ENCODE results near the gene ADAMTSL4. TPM values are rescaled to one million over a fixed set of nuclear protein-coding genes. Genes with fewer than 3 reads are reported as not detected.
A peak's percentile ranks its signal among the peaks of the same experiment; 100 is the strongest.

Gene ADAMTSL4
- total RNA-seq: 1 to 10 TPM in 1 of 2 donors, under 1 TPM in 1; 0.48 to 1.0 TPM

DNA sequence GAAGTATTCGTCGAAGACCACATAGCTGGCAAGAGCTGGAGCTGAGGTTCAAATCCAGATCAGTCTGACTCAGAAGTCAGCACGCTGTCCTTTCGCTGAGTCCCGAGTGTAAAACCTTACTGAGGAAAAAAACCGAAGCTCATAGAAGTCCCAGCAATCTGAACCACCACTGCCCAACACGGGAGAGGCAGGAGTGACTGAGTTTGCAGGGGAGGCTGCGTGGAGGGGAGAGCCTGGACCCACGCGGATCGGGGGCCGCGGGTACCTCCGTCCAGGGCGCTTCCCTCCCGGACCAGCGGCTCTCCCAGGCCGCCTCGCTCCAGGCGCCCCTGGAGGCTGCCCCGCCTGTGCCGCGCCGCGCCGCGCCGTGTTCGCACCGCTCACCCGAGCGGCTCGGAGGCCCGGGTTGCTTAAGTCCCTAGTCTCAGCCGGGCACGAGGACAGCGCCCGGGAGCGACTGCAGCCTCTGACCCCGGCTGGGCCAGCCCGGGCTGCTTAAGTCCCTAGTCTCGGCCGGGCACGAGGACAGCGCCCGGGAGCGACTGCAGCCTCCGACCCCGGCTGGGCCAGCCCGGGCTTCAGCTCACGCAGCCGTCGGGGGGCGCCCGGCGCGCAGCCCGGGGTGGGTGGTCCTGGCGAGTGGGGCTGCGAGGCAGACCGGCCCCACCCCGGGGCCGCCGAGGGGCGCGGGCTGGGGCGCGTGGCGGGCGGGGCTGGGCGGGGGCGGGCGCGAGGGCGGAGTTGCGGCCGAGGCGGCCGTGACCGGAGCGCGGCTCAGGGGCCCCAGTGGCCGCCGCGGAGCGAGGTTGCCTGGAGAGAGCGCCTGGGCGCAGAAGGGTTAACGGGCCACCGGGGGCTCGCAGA, at the start of gene ADAMTSL4:
Gene ADAMTSL4 (plus strand): TSS at position 777 of the 864 bp plus-strand sequence. CDS start 2,881 bp downstream, outside the sequence.
- Mint-ChIP-seq H3K9me3 (no peaks in the 10 kb centered on the region), H3K4me3 (peak within 1 kb of the TSS; percentile 87), H3K27ac (no peak within 1 kb of the TSS), H3K36me3 (no peaks in the 10 kb centered on the region), H3K4me1 (ENCODE audit: low read depth in 2 of 2) (peaks cover 23 to 24% of the 10 kb centered on the region in 2 donors), H3K27me3 (peaks cover under 1 to 13% of the 10 kb centered on the region in 2 donors)
- ATAC-seq (peak; percentile 79 to 81), DNase-seq (ENCODE audit: low spot score) (peak; percentile 62)

DNA sequence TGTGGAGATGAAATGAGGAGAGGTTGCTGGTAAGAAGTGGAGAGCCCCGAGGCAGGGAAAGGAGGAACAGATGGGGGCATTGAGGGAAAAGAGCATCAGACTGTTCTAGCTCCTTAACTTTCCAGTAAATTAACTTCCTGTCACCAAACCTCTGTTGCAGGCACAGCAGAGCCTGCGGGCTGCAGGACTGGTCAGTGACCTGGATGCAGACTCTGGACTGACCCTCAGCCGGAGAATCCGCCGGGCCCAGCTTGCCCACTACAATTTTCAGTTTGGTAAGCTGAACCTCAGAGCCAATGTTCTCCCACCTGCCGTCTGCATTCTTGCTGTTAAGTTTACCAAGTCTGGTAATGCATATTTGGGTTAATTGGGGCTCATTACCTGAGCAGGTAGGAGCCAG, 43.8 kb upstream of the ADAMTSL4 start:
- H3K27ac Mint-ChIP-seq: no peak overlapping the region
- H3K36me3 Mint-ChIP-seq: peaks cover 11% of the 10 kb centered on the region
- H3K9me3 Mint-ChIP-seq: no peaks in the 10 kb centered on the region

DNA sequence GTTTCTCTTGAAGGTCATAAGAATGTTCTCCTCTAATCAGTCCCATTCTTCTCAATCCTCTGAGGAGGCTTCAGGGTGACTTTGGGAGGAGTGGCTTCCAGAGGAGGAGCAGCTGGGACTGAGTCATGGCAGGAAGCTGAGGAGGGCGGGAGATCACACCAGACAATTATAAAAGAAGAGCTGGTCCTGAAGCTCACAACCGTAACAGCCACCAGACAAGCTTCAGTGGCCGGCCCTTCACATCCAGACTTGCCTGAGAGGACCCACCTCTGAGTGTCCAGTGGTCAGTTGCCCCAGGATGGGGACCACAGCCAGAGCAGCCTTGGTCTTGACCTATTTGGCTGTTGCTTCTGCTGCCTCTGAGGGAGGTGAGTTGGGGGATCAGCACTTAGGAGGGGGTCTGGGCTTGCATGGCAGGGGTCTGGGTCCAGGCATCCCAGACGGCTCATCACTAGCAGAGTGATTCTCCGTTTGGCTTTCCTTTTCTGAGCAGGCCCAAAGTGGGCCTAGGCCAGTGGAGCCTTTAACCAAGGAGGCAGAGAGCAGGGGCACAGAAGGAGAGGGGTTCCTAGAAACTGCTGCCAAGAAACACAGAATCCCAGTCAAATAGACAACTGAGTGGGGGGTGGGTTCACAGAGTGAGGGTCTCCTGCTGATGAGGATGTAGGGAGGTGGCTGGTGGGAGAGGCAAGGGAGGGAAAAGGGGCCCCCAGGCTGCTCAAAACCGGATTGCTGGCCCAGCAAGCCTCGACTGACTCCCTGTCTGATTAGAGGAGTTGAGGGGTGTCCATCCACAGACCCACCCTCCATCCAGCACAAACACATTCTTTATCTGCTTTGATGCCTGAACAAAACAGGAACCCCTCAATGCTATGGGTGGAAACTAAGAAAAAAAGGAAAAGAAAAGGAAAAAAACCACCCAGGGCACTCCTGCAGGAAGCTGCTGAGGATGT, 41.0 kb upstream of the ADAMTSL4 start, which contains the start of gene ECM1:
Gene ECM1 (plus strand): TSS at position 198 of the 953 bp plus-strand sequence. CDS start 101 bp downstream, at position 299.
- peak within 1 kb of the TSS in 1 of 2 donors; percentile 24 for H3K27ac Mint-ChIP-seq
- ATAC-seq (no peak), DNase-seq (ENCODE audit: low spot score) (no peak)
- H3K27me3 Mint-ChIP-seq: no peaks in the 10 kb centered on the region
- H3K9me3 Mint-ChIP-seq: no peaks in the 10 kb centered on the region
- H3K4me3 Mint-ChIP-seq: no peak within 1 kb of the TSS
- peaks cover 6% of the 10 kb centered on the region for H3K36me3 Mint-ChIP-seq
- peaks cover 0 to 3% of the 10 kb centered on the region in 2 donors for H3K4me1 Mint-ChIP-seq (ENCODE audit: low read depth in 2 of 2)

More for the DNA sequence above, 43.8 kb upstream of the ADAMTSL4 start:
- ATAC-seq (no peak), DNase-seq (ENCODE audit: low spot score) (no peak)
- peaks cover 0 to 5% of the 10 kb centered on the region in 2 donors for H3K4me1 Mint-ChIP-seq (ENCODE audit: low read depth in 2 of 2)
- no peak overlapping the region for H3K4me3 Mint-ChIP-seq
- H3K27me3 Mint-ChIP-seq: no peaks in the 10 kb centered on the region

DNA sequence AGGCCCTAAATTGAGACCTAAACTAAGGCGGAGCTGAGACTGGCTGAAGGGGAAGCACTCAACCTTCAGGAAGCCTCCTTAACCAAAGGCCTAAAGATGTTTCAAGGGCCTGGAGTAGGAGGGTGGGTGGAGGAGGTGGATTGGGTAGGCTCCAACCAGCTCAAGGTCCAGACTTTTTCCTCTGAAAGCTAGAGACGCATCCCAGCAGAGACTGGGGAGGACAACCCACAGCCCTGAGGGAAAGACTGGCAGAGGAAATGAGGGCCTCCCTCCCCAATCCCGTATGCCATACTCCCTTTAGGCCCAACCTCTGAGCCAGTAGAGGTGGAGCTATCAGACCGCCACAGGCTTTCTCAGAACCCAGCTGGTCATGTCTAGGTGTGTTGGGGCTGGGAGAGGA, 40.2 kb upstream of the ADAMTSL4 start:
- H3K36me3 Mint-ChIP-seq: peaks cover 6% of the 10 kb centered on the region
- DNase-seq (ENCODE audit: low spot score) (no peak), ATAC-seq (no peak)
- H3K9me3 Mint-ChIP-seq: no peaks in the 10 kb centered on the region
- no peak overlapping the region for H3K4me3 Mint-ChIP-seq
- no peaks in the 10 kb centered on the region for H3K27me3 Mint-ChIP-seq
- no peak overlapping the region for H3K27ac Mint-ChIP-seq
- H3K4me1 Mint-ChIP-seq (ENCODE audit: low read depth in 2 of 2): peaks cover 0 to 3% of the 10 kb centered on the region in 2 donors

DNA sequence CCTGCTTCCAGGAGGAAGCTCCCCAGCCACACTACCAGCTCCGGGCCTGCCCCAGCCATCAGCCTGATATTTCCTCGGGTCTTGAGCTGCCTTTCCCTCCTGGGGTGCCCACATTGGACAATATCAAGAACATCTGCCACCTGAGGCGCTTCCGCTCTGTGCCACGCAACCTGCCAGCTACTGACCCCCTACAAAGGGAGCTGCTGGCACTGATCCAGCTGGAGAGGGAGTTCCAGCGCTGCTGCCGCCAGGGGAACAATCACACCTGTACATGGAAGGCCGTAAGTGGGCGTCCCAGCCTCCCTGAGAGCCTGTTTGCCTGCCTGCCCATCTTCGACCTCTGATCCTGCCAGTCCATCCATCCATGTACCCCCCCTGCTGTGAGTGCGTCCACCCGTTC, 37.7 kb upstream of the ADAMTSL4 start:
- no peaks in the 10 kb centered on the region for H3K9me3 Mint-ChIP-seq
- ATAC-seq (no peak), DNase-seq (ENCODE audit: low spot score) (no peak)
- H3K27ac Mint-ChIP-seq: peak overlapping the region in 1 of 2 donors; percentile 50
- H3K36me3 Mint-ChIP-seq: no peaks in the 10 kb centered on the region
- no peaks in the 10 kb centered on the region for H3K27me3 Mint-ChIP-seq
- H3K4me1 Mint-ChIP-seq (ENCODE audit: low read depth in 2 of 2): peaks cover 7 to 13% of the 10 kb centered on the region in 2 donors
- no peak overlapping the region for H3K4me3 Mint-ChIP-seq

DNA sequence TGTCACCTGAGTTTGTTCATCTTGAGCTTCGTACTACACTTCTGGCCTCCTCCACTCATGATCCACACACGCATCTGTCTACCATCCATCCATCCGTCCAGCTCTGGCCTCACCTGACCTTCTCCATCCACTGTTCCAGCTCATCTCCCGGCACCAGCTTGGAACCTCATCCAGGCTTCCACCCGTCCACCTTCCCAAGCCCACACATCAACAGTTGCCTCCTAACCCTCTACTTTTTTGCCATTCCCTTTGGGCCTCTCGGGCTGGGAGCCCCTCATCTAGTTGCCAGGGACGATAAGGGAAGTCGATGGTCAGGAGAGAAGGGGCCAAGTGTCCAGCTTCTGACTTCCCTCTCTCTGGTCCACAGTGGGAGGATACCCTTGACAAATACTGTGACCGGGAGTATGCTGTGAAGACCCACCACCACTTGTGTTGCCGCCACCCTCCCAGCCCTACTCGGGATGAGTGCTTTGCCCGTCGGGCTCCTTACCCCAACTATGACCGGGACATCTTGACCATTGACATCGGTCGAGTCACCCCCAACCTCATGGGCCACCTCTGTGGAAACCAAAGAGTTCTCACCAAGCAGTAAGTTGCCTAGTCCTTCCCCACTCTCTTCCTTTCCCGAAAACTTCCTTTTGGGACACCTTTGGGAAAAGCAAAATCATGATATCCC, 37.1 kb upstream of the ADAMTSL4 start:
- H3K27ac Mint-ChIP-seq: peak overlapping the region in 1 of 2 donors; percentile 50
- no peaks in the 10 kb centered on the region for H3K36me3 Mint-ChIP-seq
- H3K9me3 Mint-ChIP-seq: no peaks in the 10 kb centered on the region
- no peaks in the 10 kb centered on the region for H3K27me3 Mint-ChIP-seq
- peaks cover 9 to 14% of the 10 kb centered on the region in 2 donors for H3K4me1 Mint-ChIP-seq (ENCODE audit: low read depth in 2 of 2)
- H3K4me3 Mint-ChIP-seq: no peak overlapping the region
- no peak for ATAC-seq
- no peak for DNase-seq (ENCODE audit: low spot score)

DNA sequence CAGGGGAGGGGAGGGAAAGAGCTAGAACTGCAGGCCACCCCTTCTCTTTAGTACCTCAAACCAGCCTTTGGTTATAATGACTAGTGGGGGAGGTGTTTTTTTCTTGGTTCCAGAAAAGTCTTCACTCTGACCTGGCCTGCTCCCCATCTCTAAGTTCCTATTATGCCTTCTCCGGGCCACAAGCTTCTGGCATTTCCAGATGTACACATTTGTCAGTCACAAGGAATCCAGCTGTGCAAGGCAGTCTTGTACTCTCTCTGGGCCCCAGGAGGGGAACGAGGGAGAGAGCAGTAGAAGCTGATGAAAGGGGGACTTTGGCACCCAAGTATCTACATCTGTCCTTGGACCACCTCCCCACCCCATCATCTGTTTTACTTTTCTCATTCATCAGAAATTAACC, 36.4 kb upstream of the ADAMTSL4 start:
- Mint-ChIP-seq H3K27me3 (no peaks in the 10 kb centered on the region), H3K4me3 (no peak overlapping the region), H3K4me1 (ENCODE audit: low read depth in 2 of 2) (peaks cover 9 to 12% of the 10 kb centered on the region in 2 donors), H3K36me3 (no peaks in the 10 kb centered on the region), H3K27ac (no peak overlapping the region), H3K9me3 (no peaks in the 10 kb centered on the region)
- no peak for DNase-seq (ENCODE audit: low spot score)
- no peak for ATAC-seq

DNA sequence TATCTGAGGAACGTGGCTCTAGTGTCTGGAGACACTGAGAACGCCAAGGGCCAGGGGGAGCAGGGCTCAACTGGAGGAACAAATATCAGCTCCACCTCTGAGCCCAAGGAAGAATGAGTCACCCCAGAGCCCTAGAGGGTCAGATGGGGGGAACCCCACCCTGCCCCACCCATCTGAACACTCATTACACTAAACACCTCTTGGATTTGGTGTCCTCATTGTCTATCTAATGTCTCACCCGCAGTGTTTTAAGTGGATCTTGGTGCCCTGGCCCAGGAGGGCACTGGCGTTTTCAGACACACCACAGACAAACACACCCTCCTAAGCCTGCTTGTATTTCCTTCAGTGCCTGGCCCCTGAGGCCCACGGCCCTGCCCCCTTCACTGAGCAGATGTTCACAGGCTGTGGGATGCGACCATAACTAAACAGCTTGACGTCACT, 35.8 kb upstream of the ADAMTSL4 start:
- no peak for ATAC-seq
- Mint-ChIP-seq H3K4me1 (ENCODE audit: low read depth in 2 of 2) (peaks cover 9 to 12% of the 10 kb centered on the region in 2 donors), H3K36me3 (no peaks in the 10 kb centered on the region), H3K27me3 (no peaks in the 10 kb centered on the region), H3K4me3 (no peak overlapping the region), H3K9me3 (no peaks in the 10 kb centered on the region), H3K27ac (no peak overlapping the region)
- DNase-seq (ENCODE audit: low spot score): no peak

DNA sequence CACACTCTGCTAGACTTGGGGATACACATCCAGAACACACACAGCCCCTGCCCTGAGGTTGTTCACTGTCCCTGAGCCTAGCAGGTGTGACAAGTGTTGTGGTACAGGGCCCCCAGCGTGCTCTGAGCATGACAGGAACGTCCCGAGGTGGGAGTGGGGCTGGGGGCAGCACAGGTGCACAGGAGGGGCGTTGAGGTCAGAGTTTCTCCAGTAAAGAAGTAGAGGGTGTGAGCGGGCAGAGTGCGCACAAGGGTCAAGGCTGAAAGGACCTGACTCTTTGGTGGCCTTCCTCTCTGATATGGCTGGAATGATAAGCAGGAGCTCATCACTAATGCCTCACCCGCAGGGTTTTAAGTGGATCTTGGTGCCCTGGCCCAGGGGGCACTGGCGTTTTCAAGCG, 34.9 kb upstream of the ADAMTSL4 start:
- Mint-ChIP-seq H3K27ac (peak overlapping the region; percentile 46 to 74), H3K36me3 (no peaks in the 10 kb centered on the region), H3K9me3 (no peaks in the 10 kb centered on the region), H3K4me1 (ENCODE audit: low read depth in 2 of 2) (peaks cover 9 to 12% of the 10 kb centered on the region in 2 donors), H3K27me3 (no peaks in the 10 kb centered on the region), H3K4me3 (peak overlapping the region; percentile 80)
- no peak for ATAC-seq
- DNase-seq (ENCODE audit: low spot score): peak; percentile 56

DNA sequence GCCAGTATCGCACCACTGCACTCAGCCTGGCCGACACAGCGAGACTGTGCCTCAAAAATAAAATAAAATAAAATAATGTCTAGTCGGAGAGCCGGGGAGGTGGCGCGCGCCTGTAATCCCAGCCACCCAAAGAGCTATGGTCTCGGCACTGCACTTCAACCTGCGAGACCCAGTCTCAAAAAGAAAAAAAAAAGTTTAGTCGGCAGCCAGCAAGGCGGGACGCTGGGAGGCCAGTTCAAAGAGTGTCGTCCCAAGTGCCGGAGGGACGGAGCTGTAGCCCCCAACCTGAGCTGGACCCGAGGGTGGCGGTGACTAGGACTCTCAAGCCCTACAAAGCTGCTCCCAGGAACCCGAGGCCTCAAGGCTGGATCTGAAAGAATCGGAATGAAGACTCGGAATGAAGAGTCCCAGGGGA, 34.3 kb upstream of the ADAMTSL4 start:
- H3K27me3 Mint-ChIP-seq: no peaks in the 10 kb centered on the region
- no peaks in the 10 kb centered on the region for H3K36me3 Mint-ChIP-seq
- ATAC-seq: peak in 1 of 2 donors; percentile 0
- DNase-seq (ENCODE audit: low spot score): peak; percentile 45
- H3K4me3 Mint-ChIP-seq: peak overlapping the region; percentile 80
- H3K27ac Mint-ChIP-seq: peak overlapping the region; percentile 46 to 74
- H3K4me1 Mint-ChIP-seq (ENCODE audit: low read depth in 2 of 2): peaks cover 9 to 12% of the 10 kb centered on the region in 2 donors
- no peaks in the 10 kb centered on the region for H3K9me3 Mint-ChIP-seq

DNA sequence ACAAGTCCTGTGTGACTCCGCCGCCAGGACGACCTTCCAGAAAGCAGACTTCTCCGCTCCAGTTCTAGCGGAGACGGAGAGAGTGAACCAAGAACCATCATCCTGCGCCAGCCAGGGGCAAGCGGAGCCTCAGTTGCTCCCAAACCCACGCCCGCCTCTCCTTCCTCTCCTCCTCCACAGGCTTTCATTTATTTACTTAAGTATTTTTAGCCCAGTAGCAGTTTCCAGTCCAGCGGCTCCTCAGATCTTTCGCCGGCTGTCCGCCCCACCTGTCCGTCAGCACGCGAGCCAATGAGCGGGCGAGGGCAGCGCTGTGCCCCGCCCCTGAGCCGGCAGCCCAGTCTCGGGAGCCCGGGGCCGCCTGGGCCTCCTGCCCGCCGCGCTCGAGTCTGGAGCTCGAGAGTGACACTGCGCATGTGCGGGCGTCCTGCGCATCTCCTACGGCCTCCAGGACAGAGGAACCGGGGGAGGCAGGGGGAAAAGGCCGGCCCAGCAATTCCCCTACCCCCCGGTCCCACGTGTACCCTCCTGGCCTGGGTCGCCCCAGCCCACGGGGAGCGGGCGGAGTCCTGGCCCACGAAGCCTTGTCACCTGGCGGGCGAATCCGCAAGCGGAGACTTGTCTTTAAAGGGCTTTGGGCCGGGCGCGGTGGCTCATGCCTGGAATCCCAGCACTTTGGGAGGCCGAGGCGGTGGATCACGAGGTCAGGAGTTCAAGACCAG, 33.7 kb upstream of the ADAMTSL4 start, which contains the start of gene FALEC:
Gene FALEC (plus strand): TSS at position 425 of the 722 bp plus-strand sequence.
- DNase-seq (ENCODE audit: low spot score) (peak; percentile 98), ATAC-seq (peak; percentile 100)
- Mint-ChIP-seq H3K27me3 (no peaks in the 10 kb centered on the region), H3K4me1 (ENCODE audit: low read depth in 2 of 2) (peaks cover 9 to 12% of the 10 kb centered on the region in 2 donors), H3K9me3 (no peaks in the 10 kb centered on the region), H3K36me3 (no peaks in the 10 kb centered on the region), H3K4me3 (peak within 1 kb of the TSS; percentile 80), H3K27ac (peak within 1 kb of the TSS; percentile 46 to 74)

DNA sequence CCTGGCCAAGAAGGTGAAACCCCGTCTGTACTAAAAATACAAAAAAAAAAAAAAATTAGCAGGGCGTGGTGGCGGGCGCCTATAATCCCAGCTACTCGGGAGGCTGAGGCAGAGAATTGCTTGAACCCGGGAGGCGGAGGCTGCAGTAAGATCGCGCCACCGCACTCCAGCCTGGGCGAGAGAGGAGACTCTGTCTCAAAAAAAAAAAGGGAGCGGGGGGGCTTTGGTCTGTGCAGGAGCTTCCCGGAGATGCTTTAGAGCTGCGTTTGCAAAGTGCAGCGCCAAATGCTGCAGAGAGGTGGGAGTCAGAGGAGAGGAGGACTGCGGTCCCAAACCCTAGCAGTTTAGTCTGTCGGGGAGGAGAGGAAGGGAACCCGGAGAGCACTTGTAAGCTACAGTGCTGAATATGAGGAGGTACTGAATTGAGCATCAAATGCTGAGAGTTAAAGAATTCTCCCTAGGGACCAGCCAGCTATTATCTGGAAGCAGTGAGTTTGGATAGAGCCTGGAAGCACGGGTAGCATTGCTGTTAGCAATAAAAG, 33.1 kb upstream of the ADAMTSL4 start:
- Mint-ChIP-seq H3K27ac (peak overlapping the region in 1 of 2 donors; percentile 74), H3K27me3 (no peaks in the 10 kb centered on the region), H3K4me1 (ENCODE audit: low read depth in 2 of 2) (peaks cover 9 to 12% of the 10 kb centered on the region in 2 donors), H3K36me3 (no peaks in the 10 kb centered on the region), H3K4me3 (peak overlapping the region; percentile 80), H3K9me3 (no peaks in the 10 kb centered on the region)
- peak; percentile 44 for DNase-seq (ENCODE audit: low spot score)
- peak in 1 of 2 donors; percentile 18 for ATAC-seq

All from natural killer cell treated with Interleukin-12 subunit alpha and Interleukin-12 subunit beta and Interleukin-15 and Interleukin-18, amount 100 ng/mL, for 72 hours (primary cell).